ENCODE results near the gene C17orf78. TPM values are rescaled to one million over a fixed set of nuclear protein-coding genes. Genes with fewer than 3 reads are reported as not detected.

The C17orf78 gene
- total RNA-seq: not detected in 3 replicates
- long read RNA-seq: 0 reads

- Mint-ChIP-seq H3K27me3 (ENCODE audit: low read depth) (no peaks in the 10 kb centered on the region), H3K27ac (ENCODE audit: unreplicated experiment) (no peak within 1 kb of the TSS)
Measured at GRCh38 chr17:37375706-37376105, at the start of gene C17orf78. Gene C17orf78 (plus strand): TSS chr17:37375985. CDS start chr17:37376093, 108 bp downstream.

GRCh38 chr17:37327341-37328090, 48.3 kb upstream of the C17orf78 start:
- Mint-ChIP-seq H3K27me3 (ENCODE audit: low read depth) (no peaks in the 10 kb centered on the region), H3K27ac (ENCODE audit: unreplicated experiment) (peak overlapping the region; percentile 79), H3K4me1 (ENCODE audit: low read depth) (peaks cover 10% of the 10 kb centered on the region), H3K9me3 (ENCODE audit: low read depth) (no peaks in the 10 kb centered on the region), H3K4me3 (ENCODE audit: unreplicated experiment) (no peak overlapping the region), H3K36me3 (ENCODE audit: low read depth) (peaks cover 9% of the 10 kb centered on the region)
- DNase-seq (ENCODE audit: low spot score): no peak
- TF ChIP-seq CTCF (IDR thresholded peaks at IDR 0.05): no peak

More at GRCh38 chr17:37375706-37376105, at the start of gene C17orf78:
- Mint-ChIP-seq H3K9me3 (ENCODE audit: low read depth) (no peaks in the 10 kb centered on the region), H3K4me3 (ENCODE audit: unreplicated experiment) (no peak within 1 kb of the TSS), H3K36me3 (ENCODE audit: low read depth) (no peaks in the 10 kb centered on the region), H3K4me1 (ENCODE audit: low read depth) (peaks cover 5% of the 10 kb centered on the region)
- DNase-seq (ENCODE audit: low spot score): no peak
- no peak for TF ChIP-seq CTCF (IDR thresholded peaks at IDR 0.05)

- H3K9me3 Mint-ChIP-seq (ENCODE audit: low read depth): no peaks in the 10 kb centered on the region
Measured at GRCh38 chr17:37338847-37339246, 36.9 kb upstream of the C17orf78 start.

GRCh38 chr17:37339321-37339720, 36.5 kb upstream of the C17orf78 start:
- Mint-ChIP-seq H3K9me3 (ENCODE audit: low read depth) (no peaks in the 10 kb centered on the region), H3K4me1 (ENCODE audit: low read depth) (peaks cover 9% of the 10 kb centered on the region), H3K27ac (ENCODE audit: unreplicated experiment) (peak overlapping the region; percentile 52), H3K4me3 (ENCODE audit: unreplicated experiment) (no peak overlapping the region), H3K36me3 (ENCODE audit: low read depth) (no peaks in the 10 kb centered on the region), H3K27me3 (ENCODE audit: low read depth) (no peaks in the 10 kb centered on the region)
- DNase-seq (ENCODE audit: low spot score): no peak
- TF ChIP-seq CTCF (IDR thresholded peaks at IDR 0.05): no peak

More at GRCh38 chr17:37338847-37339246, 36.9 kb upstream of the C17orf78 start:
- peaks cover 9% of the 10 kb centered on the region for H3K4me1 Mint-ChIP-seq (ENCODE audit: low read depth)
- no peaks in the 10 kb centered on the region for H3K27me3 Mint-ChIP-seq (ENCODE audit: low read depth)
- no peak for TF ChIP-seq CTCF (IDR thresholded peaks at IDR 0.05)
- no peak for DNase-seq (ENCODE audit: low spot score)
- no peaks in the 10 kb centered on the region for H3K36me3 Mint-ChIP-seq (ENCODE audit: low read depth)
- H3K4me3 Mint-ChIP-seq (ENCODE audit: unreplicated experiment): no peak overlapping the region
- peak overlapping the region; percentile 70 for H3K27ac Mint-ChIP-seq (ENCODE audit: unreplicated experiment)

- H3K27me3 Mint-ChIP-seq (ENCODE audit: low read depth): no peaks in the 10 kb centered on the region
- H3K27ac Mint-ChIP-seq (ENCODE audit: unreplicated experiment): no peak overlapping the region
- H3K36me3 Mint-ChIP-seq (ENCODE audit: low read depth): peaks cover 4% of the 10 kb centered on the region
- no peak overlapping the region for H3K4me3 Mint-ChIP-seq (ENCODE audit: unreplicated experiment)
- TF ChIP-seq CTCF (IDR thresholded peaks at IDR 0.05): no peak
- DNase-seq (ENCODE audit: low spot score): no peak
- peaks cover 9% of the 10 kb centered on the region for H3K4me1 Mint-ChIP-seq (ENCODE audit: low read depth)
- H3K9me3 Mint-ChIP-seq (ENCODE audit: low read depth): no peaks in the 10 kb centered on the region
Measured at GRCh38 chr17:37340804-37341203, 35.0 kb upstream of the C17orf78 start.

All from chondrocyte (in vitro differentiated cells).